WERI-Rb-1 (cell line): ENCODE results near the gene RMDN2.
"Not testable (repeated sequence)": the region's sequence is repeated elsewhere in the genome, so short reads cannot be mapped to it uniquely, and the experiment has no call there.

Experiments used
- DNase-seq: peaks from one replicate; pipeline ENCODE4 v3.0.0-alpha.2; 2020
- H3K27ac ChIP-seq: fragments of 250-450 bp; sonication (Bioruptor Pico); 2 replicates; pipeline ENCODE4 v1.5.1; 2020; ENCODE audit warnings: mild to moderate bottlenecking, moderate library complexity
- H3K27me3 ChIP-seq: fragments of 250-450 bp; sonication (Bioruptor Pico); 2 replicates; pipeline ENCODE4 v1.5.1; 2021; ENCODE audit warnings: mild to moderate bottlenecking, low read depth, moderate library complexity; ENCODE audit not compliant: insufficient read depth, severe bottlenecking
- H3K36me3 ChIP-seq: fragments of 250-450 bp; sonication (Bioruptor Pico); 2 replicates; pipeline ENCODE4 v1.5.1; 2020; ENCODE audit warnings: mild to moderate bottlenecking, moderate library complexity
- H3K4me3 ChIP-seq: 2 replicates; pipeline ENCODE4 v1.5.1; 2011; ENCODE audit warnings: low read depth, mild to moderate bottlenecking, control low read depth, low read length
- H3K9me3 ChIP-seq: fragments of 250-450 bp; sonication (Bioruptor Pico); 2 replicates; pipeline ENCODE4 v1.5.1; 2021; ENCODE audit warnings: mild to moderate bottlenecking, moderate library complexity; ENCODE audit not compliant: severe bottlenecking
- TF ChIP-seq, protein P1 (sequence below): IDR thresholded peaks from 2 replicates; pipeline ENCODE4 v1.5.1; 2011; ENCODE audit warnings: low read depth, mild to moderate bottlenecking, control low read depth, inconsistent platforms, low read length

The RMDN2 gene

DNA sequence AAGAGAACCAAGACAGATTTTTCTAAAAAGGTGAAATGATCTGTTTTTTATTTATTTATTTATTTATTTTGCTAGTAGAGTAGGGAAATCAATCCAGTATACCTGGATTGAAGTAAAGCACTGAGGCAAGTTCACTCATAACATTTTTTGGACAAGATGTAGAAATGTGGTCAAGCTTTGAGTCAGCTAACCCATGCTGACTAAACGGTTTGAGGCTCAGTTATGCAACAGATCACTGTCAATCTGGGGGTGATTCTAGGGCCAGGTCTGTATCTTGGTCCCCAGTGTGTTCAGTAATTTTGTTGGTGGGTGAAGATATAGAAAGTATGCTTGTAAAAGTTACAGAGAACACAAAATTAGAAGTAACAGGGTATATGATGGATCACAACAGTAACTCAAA, 60.2 kb downstream of the RMDN2 start:
- Histone ChIP-seq H3K27ac (no peak overlapping the region), H3K27me3 (no peaks in the 10 kb centered on the region), H3K9me3 (no peaks in the 10 kb centered on the region), H3K4me3 (no peak overlapping the region), H3K36me3 (no peaks in the 10 kb centered on the region)
- TF ChIP-seq, protein P1, sequence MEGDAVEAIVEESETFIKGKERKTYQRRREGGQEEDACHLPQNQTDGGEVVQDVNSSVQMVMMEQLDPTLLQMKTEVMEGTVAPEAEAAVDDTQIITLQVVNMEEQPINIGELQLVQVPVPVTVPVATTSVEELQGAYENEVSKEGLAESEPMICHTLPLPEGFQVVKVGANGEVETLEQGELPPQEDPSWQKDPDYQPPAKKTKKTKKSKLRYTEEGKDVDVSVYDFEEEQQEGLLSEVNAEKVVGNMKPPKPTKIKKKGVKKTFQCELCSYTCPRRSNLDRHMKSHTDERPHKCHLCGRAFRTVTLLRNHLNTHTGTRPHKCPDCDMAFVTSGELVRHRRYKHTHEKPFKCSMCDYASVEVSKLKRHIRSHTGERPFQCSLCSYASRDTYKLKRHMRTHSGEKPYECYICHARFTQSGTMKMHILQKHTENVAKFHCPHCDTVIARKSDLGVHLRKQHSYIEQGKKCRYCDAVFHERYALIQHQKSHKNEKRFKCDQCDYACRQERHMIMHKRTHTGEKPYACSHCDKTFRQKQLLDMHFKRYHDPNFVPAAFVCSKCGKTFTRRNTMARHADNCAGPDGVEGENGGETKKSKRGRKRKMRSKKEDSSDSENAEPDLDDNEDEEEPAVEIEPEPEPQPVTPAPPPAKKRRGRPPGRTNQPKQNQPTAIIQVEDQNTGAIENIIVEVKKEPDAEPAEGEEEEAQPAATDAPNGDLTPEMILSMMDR, result no peak
- no peak for DNase-seq

DNA sequence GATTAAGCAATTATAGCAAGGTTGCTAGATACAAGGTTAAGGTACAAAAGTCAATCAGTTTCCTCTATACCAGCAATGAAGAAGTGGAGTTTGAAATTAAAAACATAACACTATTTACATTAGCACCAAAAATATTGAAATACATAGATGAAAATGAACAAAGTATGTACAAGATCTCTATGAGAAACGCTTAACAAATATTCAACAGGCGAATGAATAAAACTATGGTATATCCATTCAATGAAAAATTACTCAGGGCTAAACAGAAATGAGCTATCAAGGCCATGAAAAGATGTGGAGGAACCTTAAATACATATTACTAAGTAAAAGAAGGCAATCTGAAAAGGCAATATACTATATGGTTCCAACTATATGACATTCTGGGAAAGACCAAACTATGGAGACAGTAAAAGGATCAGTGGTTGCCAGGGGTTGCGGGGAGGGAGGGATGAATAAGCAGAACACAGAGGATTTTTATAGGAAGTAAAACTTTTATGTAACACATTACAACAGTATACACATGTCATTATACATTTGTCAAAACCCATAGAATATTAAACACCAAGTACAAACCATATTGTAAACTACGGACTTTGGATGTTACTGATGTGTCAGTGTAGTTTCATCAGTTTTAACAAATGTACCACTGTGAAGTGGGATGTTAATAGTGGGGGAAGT, 62.1 kb downstream of the RMDN2 start:
- no peak for DNase-seq
- Histone ChIP-seq H3K36me3 (no peaks in the 10 kb centered on the region), H3K27me3 (no peaks in the 10 kb centered on the region), H3K27ac (no peak overlapping the region), H3K4me3 (no peak overlapping the region), H3K9me3 (no peaks in the 10 kb centered on the region)
- TF ChIP-seq, protein P1, result no peak

DNA sequence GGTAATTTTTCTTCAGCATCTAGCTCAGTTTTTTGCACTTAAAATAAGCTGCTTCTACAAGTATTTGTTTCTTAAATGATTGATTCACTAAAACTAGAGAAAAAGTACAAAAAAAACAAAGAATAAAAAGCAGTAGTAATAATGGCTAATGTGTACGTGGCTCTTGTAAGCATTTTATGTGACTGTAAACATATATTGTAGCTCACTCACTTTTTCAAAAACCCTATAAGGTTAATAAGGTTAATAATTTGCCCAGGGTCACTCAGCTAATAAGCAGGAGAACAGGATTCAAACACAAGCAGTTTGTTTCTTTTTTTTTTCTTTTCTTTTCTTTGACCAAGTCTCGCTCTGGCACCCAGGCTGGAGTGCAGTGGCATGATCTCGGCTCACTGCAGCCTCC, 67.5 kb downstream of the RMDN2 start:
- Histone ChIP-seq H3K27ac (no peak overlapping the region), H3K4me3 (no peak overlapping the region), H3K27me3 (no peaks in the 10 kb centered on the region), H3K36me3 (no peaks in the 10 kb centered on the region), H3K9me3 (no peaks in the 10 kb centered on the region)
- no peak for DNase-seq
- TF ChIP-seq, protein P1, result no peak

DNA sequence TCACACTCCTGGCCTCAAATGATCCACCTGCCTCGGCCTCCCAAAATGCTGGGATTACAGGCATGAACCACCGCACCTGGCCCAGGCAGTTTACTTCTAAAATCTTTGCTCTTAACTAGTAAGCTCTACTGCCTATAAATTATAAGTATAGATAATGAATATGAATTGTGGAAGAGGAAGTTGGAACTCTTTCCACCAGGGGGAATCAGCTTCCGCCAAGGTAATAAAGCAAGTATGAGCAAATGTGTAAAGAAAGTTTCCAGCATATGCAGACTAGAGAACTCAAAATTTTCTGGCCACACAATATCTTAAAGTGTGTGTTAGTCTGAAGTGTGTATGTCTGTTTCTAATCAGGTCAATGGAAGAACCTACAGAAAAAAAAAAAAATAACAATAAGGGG, 68.1 kb downstream of the RMDN2 start:
- no peak overlapping the region for H3K27ac ChIP-seq
- no peak for DNase-seq
- H3K9me3 ChIP-seq, result no peaks in the 10 kb centered on the region
- no peaks in the 10 kb centered on the region for H3K36me3 ChIP-seq
- no peaks in the 10 kb centered on the region for H3K27me3 ChIP-seq
- TF ChIP-seq, protein P1, result no peak
- H3K4me3 ChIP-seq, result no peak overlapping the region

DNA sequence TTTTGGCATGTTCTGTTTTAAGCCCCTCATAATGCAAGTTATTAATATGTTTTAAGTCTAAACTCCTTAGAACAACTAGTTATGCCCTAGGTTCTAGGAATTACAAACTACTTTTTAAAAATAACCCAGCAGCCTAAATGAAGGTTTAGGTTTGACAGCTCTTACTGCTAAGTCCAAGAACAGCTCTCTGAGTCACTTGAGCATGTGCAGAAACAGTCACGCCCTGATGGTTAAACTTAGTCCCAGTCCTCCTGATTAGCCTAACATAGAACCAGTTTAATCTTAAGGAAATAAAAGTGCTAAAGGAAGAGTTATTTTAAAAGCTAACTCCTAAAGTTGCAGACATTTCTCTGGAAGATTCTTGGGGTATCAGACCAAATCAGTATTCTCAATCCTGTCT, 72.5 kb downstream of the RMDN2 start:
- Histone ChIP-seq H3K27me3 (no peaks in the 10 kb centered on the region), H3K9me3 (peaks cover 5% of the 10 kb centered on the region), H3K27ac (no peak overlapping the region), H3K4me3 (no peak overlapping the region), H3K36me3 (no peaks in the 10 kb centered on the region)
- TF ChIP-seq, protein P1, result no peak
- DNase-seq, result no peak

DNA sequence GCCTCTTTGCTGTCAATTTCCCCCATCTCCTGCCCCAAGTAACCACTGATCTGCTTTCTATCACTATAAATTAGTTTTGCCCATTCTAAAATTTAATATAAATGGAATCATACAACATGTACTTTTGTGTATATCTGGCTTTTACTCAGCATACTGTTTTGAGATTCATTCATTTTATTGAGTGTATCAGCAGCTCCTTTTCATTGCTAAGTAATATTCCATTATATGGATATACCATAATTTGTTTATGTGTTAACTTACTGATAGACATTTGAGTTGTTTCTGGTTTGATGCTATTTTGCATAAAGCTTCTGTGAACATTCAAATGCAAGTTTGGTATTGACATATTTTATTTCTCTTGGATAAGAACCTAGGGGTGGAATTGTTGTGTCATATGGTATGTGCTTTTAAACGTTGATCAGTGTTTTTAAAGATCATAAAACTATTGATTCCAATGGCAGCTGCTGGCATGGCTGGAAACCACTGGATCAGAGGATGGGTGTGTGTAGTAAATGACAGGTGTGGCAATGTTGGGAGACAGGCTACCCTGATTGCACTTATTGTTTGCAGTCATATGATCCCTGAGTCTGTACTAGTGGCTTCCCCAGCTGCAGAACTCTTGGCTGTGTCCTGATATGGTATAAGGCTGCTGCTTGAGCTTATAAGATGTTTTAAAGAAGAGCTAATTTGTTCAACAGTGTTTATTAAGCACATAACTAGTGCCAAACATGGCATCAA, 75.6 kb downstream of the RMDN2 start:
- TF ChIP-seq, protein P1, result no peak

DNA sequence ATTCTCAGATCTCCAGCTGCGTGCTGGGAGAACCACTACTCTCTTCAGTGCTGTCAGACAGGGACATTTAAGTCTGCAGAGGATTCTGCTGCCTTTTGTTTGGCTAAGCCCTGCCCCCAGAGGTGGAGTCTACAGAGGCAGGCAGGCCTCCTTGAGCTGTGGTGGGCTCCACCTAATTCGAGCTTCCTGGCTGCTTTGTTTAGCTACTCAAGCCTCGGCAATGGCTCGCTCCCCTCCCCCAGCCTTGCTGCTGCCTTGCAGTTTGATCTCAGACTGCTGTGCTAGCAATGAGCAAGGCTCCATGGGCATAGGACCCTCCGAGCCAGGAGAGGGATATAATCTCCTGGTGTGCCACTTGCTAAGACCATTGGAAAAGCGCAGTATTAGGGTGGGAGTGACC, 85.1 kb downstream of the RMDN2 start:
- DNase-seq, result not testable (repeated sequence)

More for the DNA sequence above, 75.6 kb downstream of the RMDN2 start:
- no peak overlapping the region for H3K27ac ChIP-seq
- no peaks in the 10 kb centered on the region for H3K27me3 ChIP-seq
- H3K9me3 ChIP-seq, result peaks cover 7% of the 10 kb centered on the region
- H3K36me3 ChIP-seq, result no peaks in the 10 kb centered on the region
- DNase-seq, result no peak
- H3K4me3 ChIP-seq, result no peak overlapping the region

More for the DNA sequence above, 85.1 kb downstream of the RMDN2 start:
- not testable (repeated sequence) for H3K4me3 ChIP-seq, H3K36me3 ChIP-seq, H3K27ac ChIP-seq, H3K27me3 ChIP-seq, H3K9me3 ChIP-seq
